H1 (cell line): ENCODE results near the gene RFTN2. TPM values are rescaled to one million over a fixed set of nuclear protein-coding genes. Genes with fewer than 3 reads are reported as not detected.

Experiments
- CTCF ChIA-PET: fragments of 300-600 bp; sonication (Branson Sonifier 250); formaldehyde crosslinking; loops from one replicate; lab custom pipeline; 2021; ENCODE audit not compliant: partially characterized antibody; lab: Charles Lee
- POLR2A ChIA-PET: fragments of 300-600 bp; sonication (Branson Sonifier 250); formaldehyde crosslinking; loops from one replicate; lab custom pipeline; 2021; ENCODE audit warnings: inconsistent platforms; ENCODE audit not compliant: partially characterized antibody; lab: Charles Lee
- DNase-seq, 2 experiments: peaks; one replicate each; pipeline versions ENCODE4 v3.0.0 to v3.0.0-alpha.2; 2010 to 2022; ENCODE audit warnings: low spot score in 2 of 2, low read depth in 1 of 2, mixed read lengths in 1 of 2
- FAIRE-seq: peaks from 2 replicates; lab custom pipeline; 2011; peaks lifted over from hg19 to GRCh38; lab: Jason Lieb, UNC
- H2AFZ ChIP-seq: 2 replicates; pipeline ENCODE4 v1.8.1; 2012; ENCODE audit warnings: low read length, inconsistent platforms
- H2AK5ac ChIP-seq: 2 replicates; pipeline ENCODE4 v1.6.1; 2013; ENCODE audit warnings: low read depth, low read length
- H2BK120ac ChIP-seq: replicated peaks from 2 replicates; pipeline ENCODE3; 2013; ENCODE audit warnings: low read depth, low read length, inconsistent platforms
- H2BK12ac ChIP-seq: 2 replicates; pipeline ENCODE4 v1.6.1; 2013; ENCODE audit warnings: low read depth, low read length
- H2BK15ac ChIP-seq: 2 replicates; pipeline ENCODE4 v1.6.1; 2013; ENCODE audit warnings: low read length
- H2BK20ac ChIP-seq: 2 replicates; pipeline ENCODE4 v1.6.1; 2013; ENCODE audit warnings: low read length
- H2BK5ac ChIP-seq: 2 replicates; pipeline ENCODE4 v1.6.1; 2013; ENCODE audit warnings: low read depth, low read length
- H3K14ac ChIP-seq: 2 replicates; pipeline ENCODE4 v1.6.1; 2013; ENCODE audit warnings: inconsistent platforms; ENCODE audit not compliant: insufficient read length
- H3K18ac ChIP-seq: 2 replicates; pipeline ENCODE4 v1.6.1; 2013; ENCODE audit warnings: low read length; ENCODE audit errors: extremely low read depth
- H3K23ac ChIP-seq: 2 replicates; pipeline ENCODE4 v1.6.1; 2013; ENCODE audit warnings: inconsistent platforms; ENCODE audit not compliant: insufficient read length
- H3K23me2 ChIP-seq: 2 replicates; pipeline ENCODE4 v1.6.1; 2013; ENCODE audit warnings: low read depth, low read length
- H3K27ac ChIP-seq: 2 replicates; pipeline ENCODE4 v1.6.1; 2011; ENCODE audit warnings: low read depth, low read length, inconsistent platforms
- H3K27me3 ChIP-seq, 4 experiments: replicated peaks in 1 of 4; 1 replicate in 1 of 4; 2 replicates in 3 of 4; pipeline versions ENCODE4 v1.6.1 to v1.8.1; 2011 to 2013; ENCODE audit warnings: low read length in 3 of 4, mild to moderate bottlenecking in 3 of 4, inconsistent platforms in 2 of 4, mixed read lengths in 2 of 4, moderate library complexity in 1 of 4; ENCODE audit not compliant: control insufficient read depth in 3 of 4, insufficient read depth in 3 of 4; ENCODE audit errors: extremely low read depth in 1 of 4
- H3K36me3 ChIP-seq, 4 experiments: 2 replicates each; pipeline versions ENCODE4 v1.6.1 to v1.8.1; 2011 to 2013; ENCODE audit warnings: mild to moderate bottlenecking in 4 of 4, low read length in 3 of 4, moderate library complexity in 2 of 4, control low read depth in 1 of 4, inconsistent platforms in 1 of 4; ENCODE audit not compliant: insufficient read depth in 4 of 4, control insufficient read depth in 2 of 4
- H3K4ac ChIP-seq: replicated peaks from 2 replicates; pipeline ENCODE3; 2013; ENCODE audit warnings: low read length, low read depth, mixed read lengths, inconsistent platforms; ENCODE audit not compliant: insufficient read length
- H3K4me1 ChIP-seq, 4 experiments: replicated peaks in 1 of 4; 1 replicate in 1 of 4; 2 replicates in 3 of 4; pipeline versions ENCODE4 v1.6.1 to v1.8.1; 2011 to 2013; ENCODE audit warnings: low read length in 3 of 4, inconsistent platforms in 2 of 4, mixed read lengths in 1 of 4; ENCODE audit not compliant: insufficient read depth in 4 of 4, control insufficient read depth in 3 of 4
- H3K4me2 ChIP-seq, 2 experiments: 2 replicates each; pipeline versions ENCODE4 v1.6.1 to v1.8.1; 2011 to 2013; ENCODE audit warnings: low read depth in 2 of 2, low read length in 2 of 2, control low read depth in 1 of 2, inconsistent platforms in 1 of 2, mild to moderate bottlenecking in 1 of 2; ENCODE audit not compliant: insufficient read depth in 1 of 2
- H3K4me3 ChIP-seq, 4 experiments: fragments of 200-600, 300-600 bp in 1 of 4; sonication (generic), shearing (Covaris generic), sonication (Bioruptor Twin) in 1 of 4; 2 replicates each; pipeline versions ENCODE4 v1.5.1 to v1.8.1; 2011 to 2016; ENCODE audit warnings: low read length in 4 of 4, low read depth in 3 of 4, control low read depth in 2 of 4, inconsistent platforms in 2 of 4, mild to moderate bottlenecking in 2 of 4, mixed read lengths in 1 of 4, moderate library complexity in 1 of 4; ENCODE audit not compliant: insufficient read depth in 2 of 4; ENCODE audit errors: extremely low read depth in 1 of 4
- H3K56ac ChIP-seq: replicated peaks from 2 replicates; pipeline ENCODE3; 2013; ENCODE audit warnings: low read depth, mild to moderate bottlenecking, mixed read lengths, low read length, inconsistent platforms; ENCODE audit not compliant: insufficient read length
- H3K79me1 ChIP-seq: 2 replicates; pipeline ENCODE4 v1.6.1; 2013; ENCODE audit warnings: low read depth, low read length, control low read depth
- H3K79me2 ChIP-seq, 2 experiments: 2 replicates each; pipeline versions ENCODE4 v1.6.1 to v1.8.1; 2012 to 2013; ENCODE audit warnings: low read length in 2 of 2, mild to moderate bottlenecking in 2 of 2, inconsistent platforms in 1 of 2; ENCODE audit not compliant: insufficient read depth in 2 of 2, control insufficient read depth in 1 of 2
- H3K9ac ChIP-seq, 4 experiments: replicated peaks in 1 of 4; 1 replicate in 1 of 4; 2 replicates in 3 of 4; pipeline versions ENCODE4 v1.6.1 to v1.8.1; 2011 to 2013; ENCODE audit warnings: low read depth in 3 of 4, low read length in 3 of 4, control low read depth in 2 of 4, mild to moderate bottlenecking in 2 of 4, moderate library complexity in 2 of 4, inconsistent platforms in 1 of 4; ENCODE audit errors: extremely low read depth in 1 of 4
- H3K9me3 ChIP-seq, 2 experiments: 2 replicates each; pipeline versions ENCODE4 v1.6.1 to v1.8.1; 2012 to 2013; ENCODE audit warnings: mild to moderate bottlenecking in 2 of 2, moderate library complexity in 2 of 2, control low read depth in 1 of 2, inconsistent platforms in 1 of 2, low read depth in 1 of 2, low read length in 1 of 2, mixed read lengths in 1 of 2; ENCODE audit not compliant: insufficient read depth in 2 of 2
- H4K20me1 ChIP-seq, 2 experiments: replicated peaks in 1 of 2; 2 replicates each; pipeline versions ENCODE3 to v1.8.1; 2011 to 2013; ENCODE audit warnings: inconsistent platforms in 2 of 2, low read length in 2 of 2, mild to moderate bottlenecking in 1 of 2; ENCODE audit not compliant: insufficient read depth in 2 of 2, control insufficient read depth in 1 of 2
- H4K5ac ChIP-seq: 2 replicates; pipeline ENCODE4 v1.6.1; 2013; ENCODE audit warnings: low read length, low read depth, mixed read lengths, inconsistent platforms; ENCODE audit not compliant: insufficient read length
- H4K8ac ChIP-seq: 2 replicates; pipeline ENCODE4 v1.8.0; 2013; ENCODE audit warnings: mild to moderate bottlenecking, moderate library complexity, low read length, inconsistent platforms; ENCODE audit not compliant: insufficient read depth; ENCODE audit errors: extremely low read depth
- H4K91ac ChIP-seq: replicated peaks from 2 replicates; pipeline ENCODE3; 2013; ENCODE audit warnings: low read length, mixed read lengths, inconsistent platforms; ENCODE audit not compliant: insufficient read length
- E2F6 ChIP-seq: IDR thresholded peaks from 2 replicates; pipeline ENCODE4 v1.6.1; 2012; ENCODE audit warnings: inconsistent platforms
- GABPA ChIP-seq: IDR thresholded peaks from 2 replicates; pipeline ENCODE4 v1.6.1; 2011; ENCODE audit warnings: mild to moderate bottlenecking, low read length, moderate library complexity, borderline replicate concordance; ENCODE audit not compliant: insufficient read depth
- RAD21 ChIP-seq, 2 experiments: IDR thresholded peaks in 1 of 2; conservative IDR thresholded peaks in 1 of 2; 2 replicates each; pipeline ENCODE4 v1.6.1; 2011; ENCODE audit warnings: low read depth in 2 of 2, low read length in 2 of 2, improper control_type of control experiment in 1 of 2, inconsistent platforms in 1 of 2, mild to moderate bottlenecking in 1 of 2, moderate library complexity in 1 of 2
- SIN3A ChIP-seq, 2 experiments: IDR thresholded peaks in 1 of 2; conservative IDR thresholded peaks in 1 of 2; 2 replicates each; pipeline ENCODE4 v1.6.1; 2011 to 2012; ENCODE audit warnings: low read length in 2 of 2, improper control_type of control experiment in 1 of 2, low read depth in 1 of 2, mild to moderate bottlenecking in 1 of 2
- SP1 ChIP-seq: IDR thresholded peaks from 2 replicates; pipeline ENCODE4 v1.6.1; 2011; ENCODE audit warnings: low read depth, low read length
- whole genome bisulfite sequencing, 2 experiments: shearing (Covaris generic) in 1 of 2; methylation state at CpG; one replicate each; pipeline versions ENCODE4 v1.1.6 to v1.1.7; 2013 to 2015; ENCODE audit warnings: low lambda C conversion rate in 2 of 2, mixed read lengths in 2 of 2, inconsistent platforms in 1 of 2, low coverage in 1 of 2, missing lambda C conversion rate in 1 of 2; ENCODE audit not compliant: insufficient replicate concordance in 2 of 2, insufficient coverage in 1 of 2, insufficient read length in 1 of 2; ENCODE audit errors: extremely low coverage in 1 of 2, missing lambda C conversion rate in 1 of 2; 5-methylcytosine and 5-hydroxymethylcytosine counted together
- polyA plus RNA-seq, 7 experiments: library from polyadenylated mRNA; depleted of rRNA in 3 of 7; stranded (reverse) in 5 of 7; unstranded in 2 of 7; fragments of >200 nt in 5 of 7; fragments of 200-250 nt in 2 of 7; gene quantifications; 1 replicate in 5 of 7; 2 replicates in 1 of 7; 4 replicates in 1 of 7; pipeline versions ENCODE4 v1.2.1 to v1.2.3, GENCODE V29; 2011 to 2013; ENCODE audit warnings: missing spikeins in 2 of 7, mixed read lengths in 2 of 7
- total RNA-seq: library from RNA; stranded (reverse); fragmentation: NEBNext Ultra II Directional; extraction: Animal tissue kit (Norgen Biotek cat#: 25700); gene quantifications from 2 replicates; pipeline ENCODE4 v1.2.1, GENCODE V29; 2021
- TF ChIP-seq, protein P1 (sequence below), 3 experiments: IDR thresholded peaks; 1 replicate in 2 of 3; 2 replicates in 1 of 3; pipeline versions ENCODE4 v1.5.1 to v1.6.1; 2011; ENCODE audit warnings: low read length in 3 of 3, mild to moderate bottlenecking in 3 of 3, inconsistent platforms in 2 of 3, low read depth in 1 of 3, moderate library complexity in 1 of 3; ENCODE audit not compliant: insufficient read depth in 1 of 3; ENCODE audit errors: control extremely low read depth in 1 of 3

The RFTN2 gene
- total and polyA plus RNA-seq, 2 of the 8 experiments (the other 6 are each of a cell fraction or from before 2014, with no cell fraction given), result 2.3 to 2.4 TPM

DNA sequence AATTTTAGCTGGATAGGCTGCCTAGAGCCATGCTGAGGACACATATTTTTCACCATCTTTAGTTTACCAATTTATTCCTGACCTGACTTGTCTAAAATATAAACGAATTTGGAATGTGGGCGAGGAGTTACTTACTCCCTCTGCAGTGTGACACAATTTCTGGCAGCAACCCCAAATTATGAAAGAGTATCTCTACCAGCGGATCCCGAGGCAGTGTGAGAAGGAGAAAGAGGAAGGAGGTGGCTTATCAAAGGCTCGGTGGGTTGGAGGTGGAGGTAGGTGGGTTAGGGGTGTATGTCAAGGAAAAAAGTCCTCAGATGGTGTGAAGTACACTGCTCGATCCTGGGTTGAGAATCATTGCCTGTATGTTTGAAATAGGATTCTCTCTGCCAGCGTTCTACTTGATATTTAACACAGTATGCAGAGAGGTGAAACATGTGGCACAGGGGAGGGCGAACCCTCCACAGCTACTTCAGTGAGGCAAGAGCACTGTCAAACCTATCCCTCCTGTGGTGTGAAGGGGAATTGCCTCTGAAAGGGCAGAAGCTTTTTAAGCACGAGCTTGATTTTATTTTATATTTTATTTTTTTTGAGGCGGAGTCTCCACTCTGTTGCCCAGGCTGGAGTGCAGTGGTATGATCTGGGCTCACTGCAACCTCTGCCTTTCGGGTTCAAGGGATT is 76.0 kb downstream of the RFTN2 start:
- no peak overlapping the region for H3K27ac ChIP-seq
- TF ChIP-seq SIN3A (conservative IDR thresholded peaks at IDR 0.05 in 1 of 2, IDR thresholded peaks at IDR 0.05 in 1 of 2; ENCODE audit: low read depth in 1 of 2, low read length in 2 of 2) (0 out of 4 replicates have a peak, but pooled peaks of 1 of the 2 experiments have one; percentile 26), GABPA (no peak), RAD21 (IDR thresholded peaks at IDR 0.05 in 1 of 2, conservative IDR thresholded peaks at IDR 0.05 in 1 of 2; ENCODE audit: low read depth in 2 of 2, low read length in 2 of 2) (peak; percentile 60 to 68), SP1 (no peak), E2F6 (peak; percentile 54; the same call in 1 of the 2 replicates)
- TF ChIP-seq, protein P1, sequence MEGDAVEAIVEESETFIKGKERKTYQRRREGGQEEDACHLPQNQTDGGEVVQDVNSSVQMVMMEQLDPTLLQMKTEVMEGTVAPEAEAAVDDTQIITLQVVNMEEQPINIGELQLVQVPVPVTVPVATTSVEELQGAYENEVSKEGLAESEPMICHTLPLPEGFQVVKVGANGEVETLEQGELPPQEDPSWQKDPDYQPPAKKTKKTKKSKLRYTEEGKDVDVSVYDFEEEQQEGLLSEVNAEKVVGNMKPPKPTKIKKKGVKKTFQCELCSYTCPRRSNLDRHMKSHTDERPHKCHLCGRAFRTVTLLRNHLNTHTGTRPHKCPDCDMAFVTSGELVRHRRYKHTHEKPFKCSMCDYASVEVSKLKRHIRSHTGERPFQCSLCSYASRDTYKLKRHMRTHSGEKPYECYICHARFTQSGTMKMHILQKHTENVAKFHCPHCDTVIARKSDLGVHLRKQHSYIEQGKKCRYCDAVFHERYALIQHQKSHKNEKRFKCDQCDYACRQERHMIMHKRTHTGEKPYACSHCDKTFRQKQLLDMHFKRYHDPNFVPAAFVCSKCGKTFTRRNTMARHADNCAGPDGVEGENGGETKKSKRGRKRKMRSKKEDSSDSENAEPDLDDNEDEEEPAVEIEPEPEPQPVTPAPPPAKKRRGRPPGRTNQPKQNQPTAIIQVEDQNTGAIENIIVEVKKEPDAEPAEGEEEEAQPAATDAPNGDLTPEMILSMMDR (IDR thresholded peaks at IDR 0.05; ENCODE audit: control extremely low read depth in 1 of 3, insufficient read depth in 1 of 3, low read depth in 1 of 3, low read length in 3 of 3), result peak; percentile 25 to 58 (median 44); a peak in 3 of 4 replicates
- TF ChIP-seq, all 59 proteins: peak for 4
- no peak overlapping the region for H3K4me2 ChIP-seq
- no peak overlapping the region for H4K5ac ChIP-seq
- H3K9ac ChIP-seq, result no peak overlapping the region
- no peak overlapping the region for H3K4ac ChIP-seq
- no peaks in the 10 kb centered on the region for H4K20me1 ChIP-seq
- no peak overlapping the region for H2BK12ac ChIP-seq
- no peak overlapping the region for H3K4me3 ChIP-seq
- no peaks in the 10 kb centered on the region for H3K79me1 ChIP-seq
- ChIA-PET POLR2A (interaction anchor here (0.9 to 3.1 kb wide), 6 partner anchors 9 to 107 kb away, joined by 3 to 12 read pairs (median 6); partner anchors contain the start of genes HSPD1 and HSPE1), CTCF (interaction anchor here (0.6 to 2.2 kb wide), 17 partner anchors 9 to 197 kb away, joined by 3 to 10 read pairs (median 4); partner anchors contain the start of genes HSPD1 and HSPE1)
- WGBS, 2 experiments, result 78% methylated on average over 11 of the region's 11 CpGs; no CpG with 5 or more reads in 1 of the 2 experiments
- no peak overlapping the region for H3K14ac ChIP-seq
- no peak overlapping the region for H3K23ac ChIP-seq
- H2BK120ac ChIP-seq, result no peak overlapping the region
- no peak overlapping the region for H2BK15ac ChIP-seq
- no peaks in the 10 kb centered on the region for H3K9me3 ChIP-seq
- no peak overlapping the region for H2AK5ac ChIP-seq
- no peak overlapping the region for H3K18ac ChIP-seq
- no peak overlapping the region for H2BK20ac ChIP-seq
- FAIRE-seq (peak; percentile 24), DNase-seq (peak in 1 of 2 experiments; percentile 33)
- peak overlapping the region; percentile 2 for H3K56ac ChIP-seq
- H4K8ac ChIP-seq, result no peak overlapping the region
- no peaks in the 10 kb centered on the region for H3K27me3 ChIP-seq
- peaks cover 0 to 7% (median 5%) of the 10 kb centered on the region in 4 experiments; a peak in 5 of 7 replicates for H3K4me1 ChIP-seq
- H2BK5ac ChIP-seq, result no peak overlapping the region
- no peak overlapping the region for H4K91ac ChIP-seq
- 0 out of 2 replicates have a peak, but pooled peaks cover 2% of the 10 kb centered on the region for H3K23me2 ChIP-seq
- H3K79me2 ChIP-seq, result no peaks in the 10 kb centered on the region
- H2AFZ ChIP-seq, result no peak overlapping the region
- H3K36me3 ChIP-seq, result no peaks in the 10 kb centered on the region
